Measurements from ENCODE around the gene TXNRD1.
"Not testable (repeated sequence)": the region's sequence is repeated elsewhere in the genome, so short reads cannot be mapped to it uniquely, and the experiment has no call there.

The TXNRD1 gene

DNA sequence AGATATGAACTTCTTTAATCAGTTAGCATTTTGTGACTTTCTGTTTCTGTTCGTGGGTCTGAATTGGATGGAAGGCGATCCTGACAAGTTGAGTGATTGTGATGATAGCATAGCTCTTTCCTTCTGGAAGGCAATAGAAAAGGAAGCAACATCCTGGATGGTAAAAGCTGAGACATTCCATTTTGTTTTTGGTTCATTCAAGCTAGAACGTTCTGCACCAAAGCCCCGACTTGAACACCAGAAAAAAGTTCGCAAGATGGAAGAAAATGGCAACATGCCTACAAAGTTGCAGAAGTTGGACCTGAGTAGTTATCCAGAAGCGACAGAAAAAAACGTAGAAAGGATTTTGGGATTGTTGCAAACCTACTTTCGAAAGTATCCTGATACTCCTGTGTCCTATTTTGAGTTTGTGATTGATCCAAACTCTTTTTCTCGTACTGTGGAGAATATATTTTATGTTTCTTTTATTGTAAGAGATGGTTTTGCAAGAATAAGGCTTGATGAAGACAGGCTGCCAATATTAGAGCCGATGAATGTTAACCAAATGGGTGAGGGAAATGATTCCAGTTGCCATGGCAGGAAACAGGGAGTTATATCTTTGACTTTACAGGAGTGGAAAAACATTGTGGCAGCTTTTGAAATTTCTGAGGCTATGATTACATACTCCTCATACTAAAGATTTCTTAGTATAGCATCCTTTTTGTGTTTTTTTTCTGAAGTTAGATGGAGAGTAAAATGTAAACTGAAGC lies 88.9 kb downstream of the TXNRD1 start:
- DNase-seq (ENCODE audit: low spot score): no peak

DNA sequence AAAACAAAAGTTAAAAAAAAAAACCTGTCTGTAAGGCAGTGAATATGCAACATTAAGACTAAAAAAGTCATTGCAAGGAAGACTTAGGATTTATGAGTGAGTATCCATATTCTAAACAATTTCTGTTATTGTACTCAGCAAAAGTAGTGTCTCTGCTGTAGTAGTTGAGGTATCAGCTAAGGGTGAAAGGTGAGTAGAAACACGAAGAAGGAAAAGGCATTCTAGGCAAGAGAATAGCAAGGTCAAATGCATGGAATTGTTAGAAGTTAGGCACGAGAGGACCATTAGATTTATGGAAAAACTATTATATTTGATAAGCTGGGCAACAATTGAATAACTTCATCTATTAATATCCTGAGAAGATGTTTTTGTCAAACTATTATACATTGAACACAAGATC lies 89.8 kb downstream of the TXNRD1 start:
- DNase-seq (ENCODE audit: low spot score): no peak

DNA sequence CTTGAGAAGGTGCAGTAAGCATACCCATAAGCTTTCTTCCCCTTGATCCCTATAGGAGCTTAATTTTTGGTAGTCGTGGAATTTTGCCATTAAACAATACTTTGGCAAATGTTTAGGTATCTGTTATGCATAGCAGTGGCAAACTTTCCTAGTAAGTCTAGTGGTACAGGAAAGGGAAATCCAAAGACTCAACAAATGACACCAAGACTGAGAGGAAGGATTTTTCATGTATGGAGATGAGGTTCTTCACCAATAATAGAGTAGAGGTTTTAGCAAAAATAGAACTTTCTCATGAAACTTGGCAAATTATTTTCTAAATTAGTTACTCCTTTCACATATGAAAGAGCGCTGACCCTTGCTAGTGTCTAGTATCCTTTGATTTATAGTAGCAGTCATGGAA lies 90.8 kb downstream of the TXNRD1 start:
- no peak for DNase-seq (ENCODE audit: low spot score)

DNA sequence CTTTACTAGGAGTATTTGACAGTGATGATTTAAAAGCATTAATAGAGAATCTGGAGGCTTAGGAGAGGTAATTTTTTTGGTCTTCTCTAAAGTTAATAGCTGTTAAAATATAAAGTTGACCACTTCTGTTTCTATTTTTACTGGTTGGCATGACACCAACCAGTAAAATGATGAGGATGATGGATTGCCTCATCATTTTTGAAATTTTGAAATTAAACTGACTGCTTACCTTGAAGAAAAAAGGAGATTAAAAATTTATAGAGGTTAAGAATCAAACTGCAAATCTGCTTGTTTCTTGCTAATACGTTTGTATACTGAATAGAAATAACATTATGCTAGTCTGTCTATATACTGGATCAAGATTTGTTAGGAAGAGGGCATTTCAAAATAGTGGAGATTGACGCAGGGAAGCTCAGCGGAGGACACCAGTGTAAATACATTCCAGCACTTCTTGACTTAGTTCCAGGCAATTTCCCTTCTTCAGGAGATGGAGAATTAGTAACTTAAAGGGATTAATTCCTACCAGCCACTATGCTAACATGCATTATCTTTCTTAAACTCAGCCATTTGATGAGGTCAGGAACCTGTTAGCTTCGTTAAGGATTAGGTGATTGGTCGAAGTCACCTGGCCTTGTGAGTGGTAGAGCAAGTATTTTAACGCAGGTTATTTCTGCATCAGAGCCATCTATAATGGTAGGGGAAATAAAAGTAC lies 91.5 kb downstream of the TXNRD1 start:
- DNase-seq (ENCODE audit: low spot score): no peak

DNA sequence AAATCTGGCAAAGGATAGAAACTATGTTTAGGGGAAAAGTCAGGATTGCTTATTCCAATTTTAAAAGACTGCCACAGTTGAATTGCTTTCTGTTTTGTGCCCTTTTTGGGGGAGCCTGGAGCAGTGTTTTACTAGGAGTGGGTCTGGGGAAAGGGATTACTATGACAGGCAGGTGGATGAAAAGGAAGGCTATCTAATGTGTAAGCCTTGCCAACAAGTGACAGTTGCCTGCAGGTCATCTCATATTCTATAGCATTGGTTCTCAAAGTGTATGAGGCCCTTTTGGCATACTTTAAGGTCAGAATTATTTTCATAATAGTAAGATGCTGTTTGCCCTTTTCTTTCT lies 92.0 kb downstream of the TXNRD1 start:
- DNase-seq (ENCODE audit: low spot score): no peak

DNA sequence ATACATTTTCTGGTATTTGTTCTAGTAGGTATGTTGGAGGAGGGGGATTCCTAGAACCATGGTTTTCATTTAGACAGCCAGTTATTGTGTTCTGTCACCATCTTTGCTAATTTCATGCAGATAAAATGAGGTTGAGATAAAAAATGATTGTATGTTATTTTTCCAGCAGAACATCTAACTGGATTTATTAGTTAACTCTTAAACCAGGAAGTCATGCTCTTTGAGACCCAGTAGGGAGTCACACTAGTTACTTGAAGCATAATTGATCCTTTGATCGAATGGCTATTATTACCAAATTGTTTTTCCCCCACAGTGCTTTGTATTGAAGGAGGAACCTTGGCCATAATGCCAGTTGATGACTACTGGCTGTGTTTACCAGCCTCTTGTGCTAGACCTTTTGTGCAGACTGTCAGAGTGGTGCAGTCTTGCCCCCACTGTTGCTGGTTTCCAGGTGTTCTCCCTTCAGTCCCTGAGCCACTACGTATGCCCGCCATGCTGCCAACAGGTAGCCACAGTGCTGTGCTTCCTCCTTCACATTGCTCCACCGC lies 93.9 kb downstream of the TXNRD1 start:
- no peak for DNase-seq (ENCODE audit: low spot score)

DNA sequence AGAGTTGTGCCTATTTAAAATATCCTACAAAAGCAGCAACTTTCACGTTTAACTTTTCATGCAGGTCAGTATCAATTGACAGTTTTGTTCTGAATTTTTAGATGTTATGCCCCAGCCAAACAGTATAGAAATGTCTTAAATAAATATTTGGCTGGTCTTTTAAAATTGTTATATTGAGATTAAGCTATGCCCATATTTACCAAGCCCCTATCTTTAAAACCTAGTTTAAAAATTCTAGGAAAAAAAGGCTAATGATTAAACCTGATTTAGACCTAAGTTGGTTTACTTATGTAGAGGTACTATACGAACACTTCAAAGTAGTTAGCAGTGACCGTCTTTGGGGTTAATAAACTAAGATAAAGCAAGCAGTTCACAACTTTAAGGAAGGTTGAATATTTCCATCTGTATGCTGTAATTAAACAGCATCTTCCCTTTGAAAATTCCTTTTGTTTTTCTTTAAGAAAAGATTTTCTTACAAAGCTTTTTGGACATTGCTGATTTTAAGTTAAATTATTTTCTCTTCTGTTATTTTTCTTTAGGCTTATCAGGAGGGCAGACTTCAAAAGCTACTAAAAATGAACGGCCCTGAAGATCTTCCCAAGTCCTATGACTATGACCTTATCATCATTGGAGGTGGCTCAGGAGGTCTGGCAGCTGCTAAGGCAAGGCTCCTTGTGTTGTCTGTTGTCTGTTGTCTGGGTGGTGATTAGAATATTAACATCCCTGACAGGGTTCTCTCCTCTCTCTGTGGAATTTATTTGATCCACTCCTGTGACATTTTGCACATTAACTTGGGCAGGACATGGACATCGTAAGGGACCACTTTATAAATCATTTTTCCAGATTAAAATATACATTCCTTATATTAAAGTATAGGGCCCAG lies 95.4 kb downstream of the TXNRD1 start:
- DNase-seq (ENCODE audit: low spot score): no peak

DNA sequence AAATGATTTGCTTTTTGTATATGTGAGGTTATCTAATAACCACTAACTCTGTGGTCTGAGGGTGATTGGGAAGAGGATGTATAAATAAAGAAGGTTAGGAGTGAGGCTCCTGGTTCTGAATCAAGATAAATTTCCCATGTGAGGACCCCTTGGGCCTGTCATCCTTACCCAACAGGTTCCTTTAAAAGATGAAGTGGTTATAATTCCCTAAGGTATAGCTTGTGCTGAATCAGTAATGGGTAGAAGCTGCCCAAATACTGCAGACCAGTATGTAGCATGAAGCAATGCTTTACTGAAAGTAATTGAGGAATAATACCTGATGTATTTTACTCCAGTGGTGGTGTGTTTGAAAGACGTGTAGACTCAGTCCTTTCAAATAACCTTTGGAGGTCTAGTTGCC lies 96.6 kb downstream of the TXNRD1 start:
- DNase-seq (ENCODE audit: low spot score): no peak

DNA sequence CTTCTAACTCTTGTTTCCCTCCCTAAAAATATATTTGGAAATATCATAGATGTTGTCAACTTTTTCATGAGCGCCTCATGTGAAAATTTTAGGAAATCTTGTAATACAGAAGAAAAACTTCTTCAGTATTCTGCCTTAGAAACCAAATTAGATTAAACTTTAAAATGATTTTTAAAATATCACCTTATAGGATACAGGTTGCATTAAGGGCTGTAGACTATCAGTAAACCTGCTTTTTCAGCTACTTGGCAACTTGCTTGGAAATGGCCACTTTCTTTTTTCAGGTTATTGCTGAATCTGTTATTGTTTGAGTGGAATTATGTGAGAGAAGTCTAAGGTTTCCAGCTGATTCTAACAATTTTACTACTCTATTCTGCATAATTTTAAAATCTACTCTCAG lies 97.1 kb downstream of the TXNRD1 start:
- DNase-seq (ENCODE audit: low spot score): no peak

DNA sequence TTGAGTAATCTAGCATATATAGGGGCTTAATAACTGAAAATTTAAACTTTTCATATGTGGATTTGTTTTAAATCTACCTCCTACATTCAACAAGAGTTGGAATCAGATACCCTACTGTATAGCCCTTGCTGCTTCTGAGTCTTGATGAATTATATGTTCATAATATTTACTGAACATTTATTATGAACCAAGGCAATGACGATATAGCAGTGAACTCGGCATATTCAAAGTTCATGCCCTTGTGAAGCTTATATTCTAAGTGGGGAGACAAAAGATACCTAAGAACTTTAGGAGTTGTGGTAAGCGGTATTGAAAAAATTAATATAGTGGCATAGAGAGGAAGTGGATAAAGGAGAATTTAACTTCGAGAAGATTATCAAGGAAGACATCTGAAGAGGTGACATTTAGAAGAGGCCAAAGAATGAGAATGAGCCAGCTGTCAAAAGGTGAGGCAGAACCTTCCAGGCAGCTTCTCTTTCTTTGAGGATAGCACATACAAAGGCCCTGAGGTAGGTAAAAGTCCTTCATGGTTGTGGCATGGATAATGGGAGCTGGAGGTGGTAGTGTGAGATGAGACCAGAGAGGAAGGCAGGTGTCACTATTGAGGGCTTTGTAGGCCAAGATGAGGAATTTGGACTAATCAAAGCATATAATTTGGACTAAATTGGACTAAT lies 98.1 kb downstream of the TXNRD1 start:
- no peak for DNase-seq (ENCODE audit: low spot score)

DNA sequence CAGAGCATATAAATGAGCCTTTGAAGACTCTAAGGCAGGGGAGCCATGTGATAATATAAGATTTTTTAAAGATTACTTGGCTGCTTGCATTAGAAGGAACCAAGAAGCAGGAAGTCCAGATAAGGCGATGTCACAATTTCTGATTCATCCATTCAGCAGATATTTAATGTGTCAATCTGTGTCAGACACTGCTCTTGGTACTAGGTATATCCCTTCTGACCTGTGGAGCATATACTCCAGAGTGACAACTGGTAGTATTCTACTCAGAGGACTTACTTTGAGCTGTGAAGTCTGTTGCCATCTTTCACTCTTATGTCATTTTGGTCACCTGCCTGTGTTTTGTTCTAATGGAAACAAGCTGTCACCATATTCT lies 98.6 kb downstream of the TXNRD1 start:
- DNase-seq (ENCODE audit: low spot score): no peak

DNA sequence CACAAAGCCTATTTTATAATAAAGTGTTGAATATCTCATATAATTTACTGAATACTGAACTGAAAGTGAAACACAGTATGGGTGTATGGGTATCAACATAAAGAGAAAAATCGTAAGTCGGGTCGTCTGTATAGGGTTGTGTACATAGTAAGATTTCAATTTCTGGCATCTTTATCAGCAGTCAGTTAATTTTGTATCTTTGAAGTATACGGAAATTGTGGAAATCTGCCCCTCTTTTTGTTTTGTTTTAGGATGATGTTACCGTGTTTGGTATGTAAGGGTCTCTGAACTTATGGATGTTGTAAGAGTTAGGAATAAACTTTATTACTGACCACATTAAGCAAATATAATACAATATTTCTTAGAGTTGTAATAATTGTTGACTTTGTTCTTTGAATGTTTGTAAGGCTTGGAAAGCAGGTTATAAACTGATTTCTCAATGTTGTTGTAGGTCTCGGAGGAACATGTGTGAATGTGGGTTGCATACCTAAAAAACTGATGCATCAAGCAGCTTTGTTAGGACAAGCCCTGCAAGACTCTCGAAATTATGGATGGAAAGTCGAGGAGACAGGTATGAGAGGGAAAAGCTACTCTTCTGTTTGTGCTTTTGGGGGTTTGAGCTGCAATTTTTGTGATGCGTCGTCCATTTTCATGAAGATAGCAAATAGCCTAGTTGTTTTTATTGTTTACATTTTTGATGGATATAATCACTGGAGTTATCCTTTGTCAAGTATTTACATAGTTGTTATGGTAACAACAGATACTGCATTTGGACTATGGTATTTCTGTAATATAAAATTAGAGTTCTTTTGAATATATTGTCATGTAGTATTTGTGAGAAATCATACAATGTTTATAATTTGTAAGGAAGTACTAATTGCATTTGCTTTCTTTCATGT lies 100.0 kb downstream of the TXNRD1 start:
- no peak for DNase-seq (ENCODE audit: low spot score)

DNA sequence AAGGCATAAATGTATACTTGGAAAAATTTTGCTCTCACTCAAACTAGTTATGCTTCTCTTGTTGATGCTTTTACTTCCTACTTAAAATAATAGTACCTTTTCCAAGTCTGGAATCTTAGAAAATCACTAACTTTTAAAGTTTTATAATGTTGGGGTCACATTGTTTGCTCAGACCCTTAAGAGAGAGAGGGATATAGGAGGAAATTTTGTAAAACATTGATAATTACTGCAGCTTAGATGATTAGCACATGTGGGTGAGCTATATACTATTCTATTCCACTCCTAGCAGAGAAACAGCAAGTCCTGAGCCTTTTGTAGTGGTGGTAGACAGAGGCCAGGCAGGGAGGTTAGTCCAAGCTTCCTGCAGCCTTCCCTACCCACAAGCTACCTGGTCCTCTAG lies 101.4 kb downstream of the TXNRD1 start:
- DNase-seq (ENCODE audit: low spot score): no peak

DNA sequence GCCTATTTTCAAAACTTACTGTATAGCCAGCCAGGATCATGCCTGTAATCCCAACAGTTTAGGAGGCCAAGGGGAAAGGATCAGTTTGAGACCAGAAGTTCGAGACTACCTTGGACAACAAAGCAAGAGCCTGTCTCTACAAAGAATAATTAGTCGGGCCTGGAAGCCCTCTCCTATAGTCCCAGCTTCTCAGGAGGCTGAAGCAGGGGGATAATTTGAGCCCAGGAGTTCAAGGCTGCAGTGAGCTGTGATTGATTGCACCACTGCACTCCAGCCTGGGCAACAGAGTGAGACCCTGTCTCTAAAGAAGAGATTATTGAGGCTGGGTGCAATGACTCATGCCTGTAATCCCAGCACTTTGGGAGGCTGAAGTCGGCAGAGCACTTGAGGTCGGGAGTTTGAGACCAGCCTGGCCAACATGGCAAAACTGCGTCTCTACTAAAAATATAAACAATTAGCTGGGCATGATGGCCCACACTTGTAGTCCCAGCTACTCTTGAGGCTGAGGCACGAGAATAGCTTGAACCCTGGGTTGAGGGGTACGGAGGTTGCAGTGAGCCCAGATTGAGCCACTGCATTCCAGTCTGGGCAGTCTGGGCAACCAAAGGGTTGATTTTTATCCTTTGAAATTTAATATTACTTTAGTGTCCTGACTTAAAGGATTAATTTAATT lies 102.1 kb downstream of the TXNRD1 start:
- DNase-seq (ENCODE audit: low spot score): no peak

DNA sequence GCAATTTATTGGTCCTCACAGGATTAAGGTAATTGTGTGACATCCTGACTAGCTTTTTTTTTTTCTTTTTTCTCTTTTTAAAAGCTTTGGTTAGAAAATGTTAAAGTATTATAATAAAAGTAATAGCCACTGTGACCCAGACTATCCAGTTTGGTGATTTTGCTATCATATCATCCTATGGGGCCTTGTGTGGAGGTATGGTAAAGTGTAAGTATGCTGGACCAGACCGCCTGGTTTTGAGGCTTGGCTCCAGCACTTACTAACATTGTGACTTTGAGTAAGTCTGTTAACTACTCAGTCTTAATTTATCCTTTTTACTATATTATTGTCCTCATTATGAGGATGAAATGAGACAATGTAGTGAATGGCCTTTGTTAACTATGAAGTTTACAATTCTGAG lies 103.4 kb downstream of the TXNRD1 start:
- no peak for DNase-seq (ENCODE audit: low spot score)

DNA sequence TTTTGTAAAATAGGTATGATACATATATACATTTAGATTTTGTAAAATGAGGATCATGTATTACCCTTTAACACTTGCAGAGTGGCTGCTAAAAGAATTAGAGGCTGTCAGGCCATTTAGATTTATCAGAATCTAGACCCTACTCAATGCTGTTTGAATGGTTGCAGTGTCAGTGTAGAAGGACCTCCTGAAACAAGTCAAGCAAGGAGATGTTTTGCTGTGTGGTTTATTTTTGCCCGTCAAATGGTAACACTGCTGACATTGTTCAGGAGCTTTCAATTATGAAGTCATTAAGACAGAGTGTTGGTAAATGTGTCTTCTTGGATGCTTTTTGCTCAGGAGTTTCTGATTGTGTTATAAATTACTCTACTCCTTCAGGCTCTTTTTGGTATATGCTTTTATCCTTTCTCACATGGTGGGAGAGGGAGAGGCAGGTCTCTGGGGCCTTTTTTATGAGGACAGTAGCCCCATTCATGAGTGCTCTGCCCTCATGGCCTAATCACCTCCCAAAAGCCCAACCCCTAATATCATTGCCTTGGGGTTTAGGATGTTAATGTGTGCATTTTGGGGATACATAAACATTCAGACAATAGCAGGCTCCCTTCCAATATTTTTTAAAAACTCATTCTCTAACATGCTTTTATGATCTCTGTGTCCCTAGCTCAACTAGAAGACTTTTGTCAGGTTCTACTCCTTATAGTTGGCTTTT lies 104.5 kb downstream of the TXNRD1 start:
- no peak for DNase-seq (ENCODE audit: low spot score)

DNA sequence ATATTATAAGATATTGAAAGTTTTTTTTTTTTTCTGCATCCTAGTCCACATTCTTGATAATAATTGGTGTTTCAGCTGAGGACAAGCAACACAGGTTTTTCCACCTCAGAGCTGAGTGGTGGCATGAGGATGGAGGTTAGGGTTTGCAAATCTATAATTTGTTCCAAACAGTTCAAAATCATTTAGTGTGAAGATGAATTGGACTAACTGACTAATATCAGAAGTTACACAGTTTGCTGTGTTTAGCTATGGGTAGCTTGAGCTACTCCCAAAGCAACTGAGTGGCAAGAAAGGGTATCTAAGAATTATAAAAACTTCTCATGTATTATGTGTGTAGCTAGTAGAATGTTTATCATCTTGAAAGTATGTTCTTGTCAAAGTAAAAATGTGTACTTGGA lies 105.0 kb downstream of the TXNRD1 start:
- DNase-seq (ENCODE audit: low spot score): no peak

DNA sequence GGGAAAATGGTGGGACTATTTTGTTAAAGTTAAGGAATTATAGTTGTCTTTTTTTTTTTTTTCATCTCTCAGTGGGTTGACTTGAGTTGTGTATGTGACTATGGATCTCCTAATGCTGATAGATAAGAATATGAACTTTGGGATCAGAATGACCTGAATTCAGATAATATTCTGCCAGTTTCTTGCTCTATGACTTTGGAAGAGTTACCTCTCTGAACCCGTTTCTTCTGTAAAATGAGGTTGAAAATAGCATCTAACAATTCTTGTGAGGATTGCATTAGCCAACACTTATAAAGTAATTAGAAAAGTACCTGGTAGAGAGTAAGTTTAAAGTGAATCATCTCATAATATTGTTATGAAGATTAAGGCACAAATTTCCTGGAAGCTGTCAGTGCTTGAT lies 106.4 kb downstream of the TXNRD1 start:
- DNase-seq (ENCODE audit: low spot score): no peak

DNA sequence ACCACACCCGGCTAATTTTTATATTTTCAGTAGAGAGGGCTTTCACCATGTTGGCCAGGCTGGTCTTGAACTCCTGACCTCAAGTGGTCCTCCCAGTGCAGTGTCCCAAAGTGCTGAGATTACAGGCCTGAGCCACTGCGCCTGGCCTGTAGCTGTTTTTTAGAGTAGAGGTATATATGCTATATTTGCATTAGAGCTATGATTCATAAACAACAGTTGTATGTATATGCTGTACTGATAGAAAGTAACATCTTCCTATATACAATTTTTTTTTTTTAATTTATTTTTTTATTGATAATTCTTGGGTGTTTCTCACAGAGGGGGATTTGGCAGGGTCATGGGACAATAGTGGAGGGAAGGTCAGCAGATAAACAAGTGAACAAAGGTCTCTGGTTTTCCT lies 107.0 kb downstream of the TXNRD1 start:
- not testable (repeated sequence) for DNase-seq (ENCODE audit: low spot score)

DNA sequence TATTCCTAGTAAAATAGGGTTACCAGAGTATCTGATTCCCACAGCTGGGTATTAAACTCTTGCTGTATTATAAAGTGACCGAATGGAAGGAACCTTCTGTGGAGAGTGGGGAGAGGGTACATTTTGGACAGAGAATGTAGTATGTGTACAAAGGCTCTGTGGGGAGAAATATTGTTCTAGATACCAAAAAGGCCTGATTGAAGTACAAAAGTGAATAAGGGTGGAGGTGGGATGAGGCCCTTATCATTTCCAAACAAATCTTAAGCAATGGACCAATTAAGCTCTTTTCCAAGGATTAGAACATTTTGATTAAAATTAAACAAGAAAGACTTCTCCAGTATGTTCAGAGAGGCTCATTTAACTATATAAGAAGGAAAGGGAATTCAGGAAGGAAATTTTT lies 108.3 kb downstream of the TXNRD1 start:
- no peak for DNase-seq (ENCODE audit: low spot score)

Measured in hematopoietic multipotent progenitor cell treated with erythropoietin and hydrocortisone succinate and interleukin-3 and kit ligand, for 15 days (in vitro differentiated cells).